ENCODE measurements around the gene DNASE1L3. TPM values are rescaled to one million over a fixed set of nuclear protein-coding genes. Genes with fewer than 3 reads are reported as not detected.

Gene DNASE1L3
- total RNA-seq, 1 donor from 2014 or later = 125 TPM

- no peaks in the 10 kb centered on the region for H3K9me3 ChIP-seq
- DNase-seq = no peak
- H3K4me3 ChIP-seq = no peak overlapping the region
- H3K27me3 ChIP-seq = no peaks in the 10 kb centered on the region
- no peak for ATAC-seq
- intact Hi-C loops (cut with DNase I) = no loop called here
- TF ChIP-seq, protein P1, sequence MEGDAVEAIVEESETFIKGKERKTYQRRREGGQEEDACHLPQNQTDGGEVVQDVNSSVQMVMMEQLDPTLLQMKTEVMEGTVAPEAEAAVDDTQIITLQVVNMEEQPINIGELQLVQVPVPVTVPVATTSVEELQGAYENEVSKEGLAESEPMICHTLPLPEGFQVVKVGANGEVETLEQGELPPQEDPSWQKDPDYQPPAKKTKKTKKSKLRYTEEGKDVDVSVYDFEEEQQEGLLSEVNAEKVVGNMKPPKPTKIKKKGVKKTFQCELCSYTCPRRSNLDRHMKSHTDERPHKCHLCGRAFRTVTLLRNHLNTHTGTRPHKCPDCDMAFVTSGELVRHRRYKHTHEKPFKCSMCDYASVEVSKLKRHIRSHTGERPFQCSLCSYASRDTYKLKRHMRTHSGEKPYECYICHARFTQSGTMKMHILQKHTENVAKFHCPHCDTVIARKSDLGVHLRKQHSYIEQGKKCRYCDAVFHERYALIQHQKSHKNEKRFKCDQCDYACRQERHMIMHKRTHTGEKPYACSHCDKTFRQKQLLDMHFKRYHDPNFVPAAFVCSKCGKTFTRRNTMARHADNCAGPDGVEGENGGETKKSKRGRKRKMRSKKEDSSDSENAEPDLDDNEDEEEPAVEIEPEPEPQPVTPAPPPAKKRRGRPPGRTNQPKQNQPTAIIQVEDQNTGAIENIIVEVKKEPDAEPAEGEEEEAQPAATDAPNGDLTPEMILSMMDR (IDR thresholded peaks at IDR 0.05) = no peak
- no peak overlapping the region for H3K27ac ChIP-seq
- peaks cover 21% of the 10 kb centered on the region for H3K4me1 ChIP-seq
- H3K36me3 ChIP-seq = no peaks in the 10 kb centered on the region
Measured at GRCh38 chr3:58178528-58179234, 32.1 kb downstream of the DNASE1L3 start.

GRCh38 chr3:58177747-58178527 lies 32.8 kb downstream of the DNASE1L3 start:
- Histone ChIP-seq H3K9me3 (no peaks in the 10 kb centered on the region), H3K27me3 (no peaks in the 10 kb centered on the region), H3K27ac (no peak overlapping the region), H3K36me3 (no peaks in the 10 kb centered on the region), H3K4me1 (peaks cover 21% of the 10 kb centered on the region), H3K4me3 (peak overlapping the region; percentile 43)
- ATAC-seq = peak; percentile 91
- TF ChIP-seq, protein P1 (IDR thresholded peaks at IDR 0.05) = peak; percentile 97
- peak; percentile 94 for DNase-seq
- intact Hi-C loops (cut with DNase I) = no loop called here

DNA sequence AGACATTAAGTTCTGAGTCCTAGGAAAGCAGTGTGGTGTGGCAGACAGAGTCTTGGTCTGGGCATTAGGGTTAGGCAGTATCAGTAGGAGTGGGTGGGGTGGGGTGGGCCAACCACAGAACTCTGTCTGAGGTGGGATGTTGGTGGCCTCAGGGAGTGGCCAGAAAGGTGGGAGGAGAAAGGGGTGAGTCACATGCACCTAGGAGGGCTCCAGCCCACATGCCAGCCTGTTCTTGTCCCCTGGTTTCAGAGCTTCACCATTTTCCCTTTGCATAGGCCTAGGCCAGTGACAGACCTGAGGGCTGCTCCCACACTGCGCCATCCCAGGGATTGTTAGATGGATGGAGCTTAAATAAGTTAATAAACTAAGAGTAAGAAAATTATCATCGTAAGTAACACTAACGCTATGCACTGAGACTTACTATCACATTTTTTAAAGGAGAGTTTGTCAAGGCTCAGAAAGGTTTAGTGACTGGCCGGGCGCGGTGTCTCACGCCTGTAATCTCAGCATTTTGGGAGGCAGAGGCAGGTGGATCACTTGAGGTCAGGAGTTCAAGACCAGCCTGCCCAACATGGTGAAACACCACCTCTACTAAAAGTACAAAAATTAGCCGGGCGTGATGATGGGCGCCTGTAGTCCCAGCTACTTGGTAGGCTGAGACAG lies 33.8 kb downstream of the DNASE1L3 start:
- ATAC-seq (no peak), DNase-seq (no peak)
- Histone ChIP-seq H3K4me1 (peaks cover 21% of the 10 kb centered on the region), H3K36me3 (no peaks in the 10 kb centered on the region), H3K27me3 (no peaks in the 10 kb centered on the region), H3K9me3 (no peaks in the 10 kb centered on the region), H3K4me3 (no peak overlapping the region), H3K27ac (no peak overlapping the region)
- intact Hi-C loops (cut with DNase I) = no loop called here
- TF ChIP-seq, protein P1 (IDR thresholded peaks at IDR 0.05) = no peak

DNA sequence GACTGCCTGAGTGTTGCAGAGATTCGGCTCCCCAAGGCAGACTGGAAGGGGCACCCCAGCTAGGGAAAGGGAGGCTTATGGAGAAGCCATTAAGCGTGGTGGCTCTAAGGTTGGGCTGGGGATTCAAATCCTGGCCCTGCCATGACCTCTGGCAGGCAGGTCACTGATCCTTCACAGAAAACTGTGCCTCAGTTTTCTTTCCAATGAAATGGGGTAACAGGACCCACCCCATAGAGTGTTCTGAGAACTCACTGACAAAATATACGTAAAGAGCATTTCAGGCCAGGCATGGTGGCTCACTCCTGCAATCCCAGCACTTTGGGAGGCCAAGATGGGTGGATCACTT lies 34.6 kb downstream of the DNASE1L3 start:
- ATAC-seq = no peak
- Histone ChIP-seq H3K4me3 (no peak overlapping the region), H3K4me1 (peaks cover 21% of the 10 kb centered on the region), H3K27ac (peak overlapping the region; percentile 60), H3K9me3 (no peaks in the 10 kb centered on the region), H3K36me3 (no peaks in the 10 kb centered on the region), H3K27me3 (no peaks in the 10 kb centered on the region)
- no peak for DNase-seq
- intact Hi-C loops (cut with DNase I) = no loop called here
- TF ChIP-seq, protein P1 (IDR thresholded peaks at IDR 0.05) = no peak

- Histone ChIP-seq H3K4me1 (peaks cover 21% of the 10 kb centered on the region), H3K36me3 (no peaks in the 10 kb centered on the region), H3K27ac (peak overlapping the region; percentile 60), H3K27me3 (no peaks in the 10 kb centered on the region), H3K9me3 (no peaks in the 10 kb centered on the region), H3K4me3 (no peak overlapping the region)
- intact Hi-C loops (cut with DNase I) = no loop called here
- TF ChIP-seq, protein P1 (IDR thresholded peaks at IDR 0.05) = no peak
- no peak for DNase-seq
- peak; percentile 17 for ATAC-seq
Measured at GRCh38 chr3:58175437-58176184, 35.2 kb downstream of the DNASE1L3 start.
